ENCODE data around the gene TENM3.

GRCh38 chr4:182231080-182231479, 12.1 kb upstream of the TENM3 start:
- no peak for TF ChIP-seq CTCF (IDR thresholded peaks at IDR 0.05; ENCODE audit: borderline replicate concordance, extremely low read depth, low read length, poor library complexity, severe bottlenecking)
- no peak for TF ChIP-seq EZH2 (IDR thresholded peaks at IDR 0.05; ENCODE audit: borderline replicate concordance, low read depth, low read length, severe bottlenecking)
